HUES48 (cell line): ENCODE measurements around the gene SLCO3A1.

Source experiments
- H3K27ac ChIP-seq: one replicate; pipeline ENCODE4 v1.7.0; 2013; ENCODE audit warnings: low read depth, low read length, inconsistent platforms
- H3K27me3 ChIP-seq: 2 replicates; pipeline ENCODE4 v1.6.1; 2013; ENCODE audit warnings: mild to moderate bottlenecking, low read length; ENCODE audit not compliant: control insufficient read depth, insufficient read depth
- H3K36me3 ChIP-seq: 2 replicates; pipeline ENCODE4 v1.6.1; 2013; ENCODE audit warnings: low read length; ENCODE audit not compliant: control insufficient read depth, insufficient read depth
- H3K4me1 ChIP-seq: 2 replicates; pipeline ENCODE4 v1.6.1; 2013; ENCODE audit warnings: mild to moderate bottlenecking, low read length; ENCODE audit not compliant: control insufficient read depth, insufficient read depth
- H3K4me3 ChIP-seq: 2 replicates; pipeline ENCODE4 v1.5.1; 2013; ENCODE audit warnings: mild to moderate bottlenecking, low read depth, low read length
- H3K9ac ChIP-seq: 2 replicates; pipeline ENCODE4 v1.6.1; 2013; ENCODE audit warnings: mild to moderate bottlenecking, low read depth, low read length, moderate library complexity
- H3K9me3 ChIP-seq: 2 replicates; pipeline ENCODE4 v1.6.1; 2013; ENCODE audit warnings: low read length; ENCODE audit not compliant: control insufficient read depth, insufficient read depth

The SLCO3A1 gene

GRCh38 chr15:91845720-91846119 lies 7.8 kb upstream of the SLCO3A1 start:
- H3K4me1 ChIP-seq = 0 out of 2 replicates have a peak, but pooled peaks cover under 1% of the 10 kb centered on the region
- no peak overlapping the region for H3K9ac ChIP-seq
- no peak overlapping the region for H3K27ac ChIP-seq
- no peak overlapping the region for H3K4me3 ChIP-seq
- H3K27me3 ChIP-seq = no peaks in the 10 kb centered on the region
- no peaks in the 10 kb centered on the region for H3K9me3 ChIP-seq
- H3K36me3 ChIP-seq = no peaks in the 10 kb centered on the region

- Histone ChIP-seq H3K9ac (no peak overlapping the region), H3K27ac (no peak overlapping the region), H3K4me3 (no peak overlapping the region), H3K9me3 (no peaks in the 10 kb centered on the region), H3K27me3 (peaks cover under 1% of the 10 kb centered on the region; the same call in 1 of the 2 replicates), H3K4me1 (peaks cover 9% of the 10 kb centered on the region), H3K36me3 (no peaks in the 10 kb centered on the region)
Observed at GRCh38 chr15:91849180-91849579, 4.3 kb upstream of the SLCO3A1 start.

GRCh38 chr15:91849749-91850161 lies 3.8 kb upstream of the SLCO3A1 start:
- no peak overlapping the region for H3K27ac ChIP-seq
- no peaks in the 10 kb centered on the region for H3K9me3 ChIP-seq
- peaks cover 6% of the 10 kb centered on the region for H3K27me3 ChIP-seq
- no peak overlapping the region for H3K9ac ChIP-seq
- peaks cover 12% of the 10 kb centered on the region for H3K4me1 ChIP-seq
- H3K4me3 ChIP-seq = no peak overlapping the region
- H3K36me3 ChIP-seq = no peaks in the 10 kb centered on the region

- Histone ChIP-seq H3K4me3 (peak overlapping the region; percentile 79), H3K9me3 (no peaks in the 10 kb centered on the region), H3K36me3 (no peaks in the 10 kb centered on the region), H3K4me1 (peaks cover 23% of the 10 kb centered on the region), H3K27me3 (peaks cover 13% of the 10 kb centered on the region), H3K9ac (peak overlapping the region; percentile 47; the same call in 1 of the 2 replicates), H3K27ac (no peak overlapping the region)
Observed at GRCh38 chr15:91852741-91853510, 582 bp upstream of the SLCO3A1 start.

GRCh38 chr15:91853948-91854638 lies 585 bp downstream of the SLCO3A1 start:
- H3K4me3 ChIP-seq = peak overlapping the region; percentile 79
- H3K27me3 ChIP-seq = peaks cover 13% of the 10 kb centered on the region
- no peaks in the 10 kb centered on the region for H3K9me3 ChIP-seq
- H3K4me1 ChIP-seq = peaks cover 23% of the 10 kb centered on the region
- peak overlapping the region; percentile 12 for H3K27ac ChIP-seq
- no peaks in the 10 kb centered on the region for H3K36me3 ChIP-seq
- peak overlapping the region; percentile 30; the same call in 1 of the 2 replicates for H3K9ac ChIP-seq

- Histone ChIP-seq H3K36me3 (no peaks in the 10 kb centered on the region), H3K27me3 (peaks cover 13% of the 10 kb centered on the region), H3K9me3 (no peaks in the 10 kb centered on the region), H3K27ac (no peak overlapping the region), H3K4me1 (peaks cover 23% of the 10 kb centered on the region), H3K4me3 (peak overlapping the region; percentile 79), H3K9ac (no peak overlapping the region)
Observed at GRCh38 chr15:91854639-91854990, 1.1 kb downstream of the SLCO3A1 start.

- Histone ChIP-seq H3K27ac (no peak overlapping the region), H3K9me3 (no peaks in the 10 kb centered on the region), H3K9ac (no peak overlapping the region), H3K4me1 (peaks cover 23% of the 10 kb centered on the region), H3K36me3 (no peaks in the 10 kb centered on the region), H3K27me3 (peaks cover 13% of the 10 kb centered on the region), H3K4me3 (0 out of 2 replicates have a peak overlapping the region, but pooled peaks have one; percentile 79)
Observed at GRCh38 chr15:91855241-91855640, 1.7 kb downstream of the SLCO3A1 start.

- Histone ChIP-seq H3K27me3 (peaks cover 13% of the 10 kb centered on the region), H3K9ac (no peak overlapping the region), H3K36me3 (no peaks in the 10 kb centered on the region), H3K4me3 (no peak overlapping the region), H3K4me1 (peaks cover 23% of the 10 kb centered on the region), H3K27ac (no peak overlapping the region), H3K9me3 (no peaks in the 10 kb centered on the region)
Observed at GRCh38 chr15:91855684-91856489, 2.4 kb downstream of the SLCO3A1 start.

- H3K4me3 ChIP-seq = no peak overlapping the region
- H3K27me3 ChIP-seq = peaks cover 13% of the 10 kb centered on the region
- peaks cover 18% of the 10 kb centered on the region for H3K4me1 ChIP-seq
- H3K9ac ChIP-seq = no peak overlapping the region
- no peaks in the 10 kb centered on the region for H3K9me3 ChIP-seq
- no peak overlapping the region for H3K27ac ChIP-seq
- H3K36me3 ChIP-seq = no peaks in the 10 kb centered on the region
Observed at GRCh38 chr15:91857224-91857585, 3.7 kb downstream of the SLCO3A1 start.

GRCh38 chr15:91857772-91858171 lies 4.3 kb downstream of the SLCO3A1 start:
- H3K4me1 ChIP-seq = peaks cover 14% of the 10 kb centered on the region
- no peak overlapping the region for H3K4me3 ChIP-seq
- peaks cover 13% of the 10 kb centered on the region for H3K27me3 ChIP-seq
- no peak overlapping the region for H3K9ac ChIP-seq
- H3K27ac ChIP-seq = no peak overlapping the region
- H3K36me3 ChIP-seq = no peaks in the 10 kb centered on the region
- H3K9me3 ChIP-seq = no peaks in the 10 kb centered on the region
